Measurements from ENCODE around the gene ZNF277.

Gene ZNF277

GRCh38 chr7:112360681-112361080, 154.2 kb downstream of the ZNF277 start:
- no peak for DNase-seq

- DNase-seq = no peak
Observed at GRCh38 chr7:112361154-112361553, 154.7 kb downstream of the ZNF277 start.

GRCh38 chr7:112362053-112362650, 155.7 kb downstream of the ZNF277 start:
- DNase-seq = no peak

GRCh38 chr7:112362731-112363131, 156.2 kb downstream of the ZNF277 start:
- DNase-seq = no peak

- DNase-seq = no peak
Observed at GRCh38 chr7:112364388-112364787, 157.9 kb downstream of the ZNF277 start.

- DNase-seq = no peak
Observed at GRCh38 chr7:112365551-112365950, 159.1 kb downstream of the ZNF277 start.

- DNase-seq = no peak
Observed at GRCh38 chr7:112366886-112367285, 160.4 kb downstream of the ZNF277 start.

- DNase-seq = no peak
Observed at GRCh38 chr7:112370436-112370835, 163.9 kb downstream of the ZNF277 start.

- DNase-seq = no peak
Observed at GRCh38 chr7:112371701-112372100, 165.2 kb downstream of the ZNF277 start.

GRCh38 chr7:112372101-112372500, 165.6 kb downstream of the ZNF277 start:
- no peak for DNase-seq

GRCh38 chr7:112377593-112377992, 171.1 kb downstream of the ZNF277 start:
- no peak for DNase-seq

GRCh38 chr7:112381311-112382091, 175.0 kb downstream of the ZNF277 start:
- no peak for DNase-seq

- DNase-seq = no peak
Observed at GRCh38 chr7:112383671-112384417, 177.3 kb downstream of the ZNF277 start.

GRCh38 chr7:112385516-112385915, 179.0 kb downstream of the ZNF277 start:
- no peak for DNase-seq

- no peak for DNase-seq
Observed at GRCh38 chr7:112386619-112387018, 180.1 kb downstream of the ZNF277 start.

GRCh38 chr7:112390167-112390566, 183.7 kb downstream of the ZNF277 start:
- DNase-seq = no peak

- DNase-seq = peak; percentile 58
Observed at GRCh38 chr7:112391079-112391821, 184.8 kb downstream of the ZNF277 start.

GRCh38 chr7:112391841-112392286, 185.4 kb downstream of the ZNF277 start:
- DNase-seq = peak; percentile 73
